Mesodermal cell (in vitro differentiated cells): ENCODE results near the gene RASGRF2.
"Not testable (repeated sequence)": the region's sequence is repeated elsewhere in the genome, so short reads cannot be mapped to it uniquely, and the experiment has no call there.

Source experiments
- H3K27ac ChIP-seq: 2 replicates; pipeline ENCODE4 v1.7.0; 2013; ENCODE audit warnings: mild to moderate bottlenecking, low read depth, low read length, moderate library complexity; ENCODE audit not compliant: severe bottlenecking
- H3K36me3 ChIP-seq: 2 replicates; pipeline ENCODE4 v1.7.1; 2013; ENCODE audit warnings: mild to moderate bottlenecking, low read length, moderate library complexity; ENCODE audit not compliant: control insufficient read depth, insufficient read depth
- H3K4me1 ChIP-seq: one replicate; pipeline ENCODE4 v1.7.1; 2013; ENCODE audit warnings: mild to moderate bottlenecking, low read length; ENCODE audit not compliant: insufficient read depth, control insufficient read depth, poor library complexity, severe bottlenecking
- H3K4me3 ChIP-seq: 2 replicates; pipeline ENCODE4 v1.7.0; 2013; ENCODE audit warnings: low read length, control low read depth, mild to moderate bottlenecking; ENCODE audit not compliant: insufficient read depth, poor library complexity, severe bottlenecking; ENCODE audit errors: extremely low read depth
- H3K9me3 ChIP-seq: 2 replicates; pipeline ENCODE4 v1.7.1; 2013; ENCODE audit warnings: mild to moderate bottlenecking, low read length, moderate library complexity; ENCODE audit not compliant: control insufficient read depth
- WGBS, 2 experiments: methylation state at CpG; one replicate each; pipeline ENCODE4 v1.1.5; 2013; ENCODE audit warnings: missing lambda C conversion rate in 2 of 2; ENCODE audit not compliant: insufficient coverage in 2 of 2; 5-methylcytosine and 5-hydroxymethylcytosine counted together

Gene RASGRF2

DNA sequence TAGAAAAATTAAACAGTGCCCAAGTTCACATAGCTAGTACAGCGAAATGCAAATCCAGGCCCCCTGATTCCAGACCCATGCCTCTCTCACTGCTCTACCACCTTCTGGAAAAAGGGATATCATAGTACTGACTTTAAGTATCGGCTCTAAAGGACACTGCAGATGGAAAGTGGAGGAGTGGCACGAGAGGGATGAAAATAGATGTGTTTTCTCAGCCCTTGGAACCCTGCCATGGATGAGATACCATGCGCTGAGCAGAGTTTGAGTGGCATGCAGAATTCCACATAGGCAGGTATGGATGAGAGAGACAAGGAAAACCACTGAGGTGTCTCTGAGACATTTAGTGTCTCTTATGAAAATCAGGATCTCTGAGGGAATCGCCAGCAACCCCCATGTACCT is 291.8 kb downstream of the RASGRF2 start:
- 86 to 100% methylated on average over 3 of the region's 5 CpGs for WGBS, 2 experiments
- H3K9me3 ChIP-seq: no peaks in the 10 kb centered on the region
- no peaks in the 10 kb centered on the region for H3K36me3 ChIP-seq
- H3K4me3 ChIP-seq: no peak overlapping the region
- H3K4me1 ChIP-seq: peaks cover 16% of the 10 kb centered on the region
- no peak overlapping the region for H3K27ac ChIP-seq

DNA sequence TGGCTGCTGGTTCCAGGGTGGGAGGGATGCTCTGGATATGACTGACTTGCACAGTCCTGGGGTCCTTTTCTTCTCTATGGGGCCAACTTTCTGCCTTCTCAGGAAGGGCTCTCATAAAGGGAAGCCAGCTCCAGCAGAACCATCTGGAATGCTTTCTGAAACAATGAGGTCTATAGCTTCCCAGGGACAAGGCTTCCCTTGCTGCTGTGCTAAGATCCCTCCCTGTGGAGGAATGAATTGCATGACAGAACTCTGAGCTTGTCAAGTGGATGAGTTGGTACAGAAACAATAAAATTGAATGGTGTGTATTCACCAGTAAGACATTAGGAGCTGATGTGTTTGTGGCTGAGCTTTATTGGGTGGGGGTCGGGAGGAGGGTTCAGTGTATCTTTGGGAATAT is 292.7 kb downstream of the RASGRF2 start:
- Histone ChIP-seq H3K9me3 (no peaks in the 10 kb centered on the region), H3K4me3 (no peak overlapping the region), H3K36me3 (no peaks in the 10 kb centered on the region), H3K27ac (no peak overlapping the region), H3K4me1 (peaks cover 10% of the 10 kb centered on the region)
- WGBS, 2 experiments: no CpG with 5 or more reads among the region's 1 CpG

DNA sequence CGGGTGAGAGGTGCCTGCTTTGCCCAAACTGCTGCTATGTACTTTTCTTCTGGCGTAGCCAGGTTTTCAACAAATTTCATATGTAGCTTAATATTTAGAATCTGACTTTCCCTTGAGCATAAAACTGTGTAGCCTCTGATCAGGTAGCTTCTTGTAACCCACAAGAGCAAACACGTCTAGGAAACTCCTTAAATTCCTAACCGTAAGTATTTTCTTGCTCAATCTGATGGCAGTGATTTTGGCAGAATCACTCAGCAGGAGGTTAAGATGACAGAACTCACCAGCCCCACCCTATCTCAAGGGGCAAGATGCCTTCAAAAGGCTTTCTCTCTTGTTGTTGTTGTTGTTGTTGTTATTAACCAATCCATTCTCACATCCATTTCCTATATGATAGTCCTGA is 293.7 kb downstream of the RASGRF2 start:
- H3K9me3 ChIP-seq: no peaks in the 10 kb centered on the region
- no peak overlapping the region for H3K27ac ChIP-seq
- no peak overlapping the region for H3K4me3 ChIP-seq
- H3K4me1 ChIP-seq: peaks cover 2% of the 10 kb centered on the region
- WGBS, 2 experiments: 90 to 95% methylated on average over 2 to 4 of the region's 4 CpGs
- H3K36me3 ChIP-seq: no peaks in the 10 kb centered on the region

- Histone ChIP-seq H3K27ac (no peak overlapping the region), H3K9me3 (peaks cover 1% of the 10 kb centered on the region), H3K4me3 (no peak overlapping the region), H3K4me1 (no peaks in the 10 kb centered on the region), H3K36me3 (no peaks in the 10 kb centered on the region)
- WGBS, 2 experiments: 92 to 97% methylated on average over 19 to 20 of the region's 21 CpGs
These were observed 294.9 kb downstream of the RASGRF2 start for GRCh38 chr5:81254886-81255559.

- WGBS, 2 experiments: no CpG with 5 or more reads among the region's 1 CpG
- no peaks in the 10 kb centered on the region for H3K4me1 ChIP-seq
- H3K36me3 ChIP-seq: no peaks in the 10 kb centered on the region
These were observed 296.6 kb downstream of the RASGRF2 start for GRCh38 chr5:81256766-81257165.

DNA sequence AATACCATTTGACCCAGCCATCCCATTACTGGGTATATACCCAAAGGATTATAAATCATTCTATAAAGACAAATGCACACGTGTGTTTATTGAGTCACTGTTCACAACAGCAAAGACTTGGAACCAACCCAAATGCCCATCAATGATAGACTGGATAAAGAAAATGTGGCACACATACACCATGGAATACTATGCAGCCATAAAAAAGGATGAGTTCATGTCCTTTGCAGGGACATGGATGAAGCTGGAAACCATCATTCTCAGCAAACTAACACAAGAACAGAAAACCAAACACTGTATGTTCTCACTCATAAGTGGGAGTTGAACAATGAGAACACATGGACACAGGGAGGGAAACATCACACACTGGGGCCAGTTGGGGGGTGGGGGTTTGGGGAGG is 302.6 kb downstream of the RASGRF2 start:
- WGBS, 2 experiments: no CpG with 5 or more reads among the region's 1 CpG
- not testable (repeated sequence) for H3K27ac ChIP-seq

More at GRCh38 chr5:81256766-81257165, 296.6 kb downstream of the RASGRF2 start:
- Histone ChIP-seq H3K9me3 (peaks cover 2% of the 10 kb centered on the region), H3K27ac (no peak overlapping the region), H3K4me3 (no peak overlapping the region)

DNA sequence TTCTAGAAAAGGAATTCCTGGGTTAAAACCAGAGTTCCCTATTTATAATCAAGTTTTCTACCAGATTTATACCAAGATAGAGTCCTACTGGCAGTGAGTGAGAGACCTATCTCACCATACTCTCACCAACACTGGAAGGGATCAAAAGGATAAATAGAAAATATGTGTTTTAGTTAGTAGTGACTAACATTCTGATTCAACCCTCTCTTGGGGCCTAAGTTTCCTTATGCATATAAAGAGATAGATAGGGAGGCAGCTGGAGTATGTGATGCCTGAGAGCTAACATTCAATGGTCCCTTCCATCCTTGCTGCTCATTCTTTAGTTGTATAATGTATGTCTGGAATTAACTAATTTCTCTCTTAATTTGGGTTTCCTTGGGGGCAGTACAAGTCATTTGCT is 304.9 kb downstream of the RASGRF2 start:
- no peaks in the 10 kb centered on the region for H3K36me3 ChIP-seq
- H3K4me3 ChIP-seq: no peak overlapping the region
- peaks cover 13% of the 10 kb centered on the region for H3K4me1 ChIP-seq
- H3K27ac ChIP-seq: no peak overlapping the region
- H3K9me3 ChIP-seq: peaks cover under 1% of the 10 kb centered on the region

More for the DNA sequence above, 302.6 kb downstream of the RASGRF2 start:
- not testable (repeated sequence) for H3K4me3 ChIP-seq, H3K36me3 ChIP-seq, H3K4me1 ChIP-seq, H3K9me3 ChIP-seq

- 79 to 81% methylated on average over 2 to 3 of the region's 3 CpGs for WGBS, 2 experiments
- H3K36me3 ChIP-seq: no peaks in the 10 kb centered on the region
- peak overlapping the region; percentile 20 for H3K27ac ChIP-seq
- H3K9me3 ChIP-seq: no peaks in the 10 kb centered on the region
- H3K4me1 ChIP-seq: peaks cover 13% of the 10 kb centered on the region
- no peak overlapping the region for H3K4me3 ChIP-seq
These were observed 308.5 kb downstream of the RASGRF2 start for GRCh38 chr5:81268521-81269196.

GRCh38 chr5:81269751-81270393 is 309.7 kb downstream of the RASGRF2 start:
- H3K36me3 ChIP-seq: no peaks in the 10 kb centered on the region
- H3K4me1 ChIP-seq: peaks cover 13% of the 10 kb centered on the region
- H3K9me3 ChIP-seq: no peaks in the 10 kb centered on the region
- no peak overlapping the region for H3K27ac ChIP-seq
- WGBS, 2 experiments: 69 to 78% methylated on average over 6 to 8 of the region's 8 CpGs
- H3K4me3 ChIP-seq: no peak overlapping the region

DNA sequence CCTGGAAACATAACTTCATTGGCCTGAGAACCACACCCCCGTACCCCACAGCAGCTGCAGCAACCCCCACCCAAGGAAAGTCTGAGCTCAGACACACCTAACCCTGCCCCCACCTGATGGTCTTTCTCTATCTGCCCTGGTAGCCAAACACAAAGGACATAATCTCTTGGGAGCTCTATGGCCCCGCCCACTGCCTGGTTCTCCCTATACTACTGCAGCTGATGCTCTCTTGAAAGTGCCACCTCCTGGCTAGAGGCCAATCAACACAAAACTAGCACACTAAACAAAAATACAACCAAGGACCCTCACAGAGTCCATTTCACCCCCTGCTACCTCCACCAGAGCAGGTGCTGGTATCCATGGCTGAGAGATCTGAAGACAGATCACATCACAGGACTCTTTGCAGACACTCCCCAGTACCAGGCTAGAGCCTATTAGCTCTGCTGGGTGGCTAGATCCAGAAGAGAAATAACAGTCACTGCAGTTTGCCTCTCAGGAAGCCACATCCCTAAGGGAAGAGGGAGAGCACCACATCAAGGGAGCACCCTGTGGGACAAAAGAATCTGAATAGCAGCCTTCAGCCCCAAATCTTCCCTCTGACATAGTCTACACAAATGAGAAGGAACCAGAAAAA is 310.3 kb downstream of the RASGRF2 start:
- H3K36me3 ChIP-seq, H3K27ac ChIP-seq, H3K9me3 ChIP-seq, H3K4me3 ChIP-seq: not testable (repeated sequence)
- peaks cover 13% of the 10 kb centered on the region for H3K4me1 ChIP-seq
- WGBS, 2 experiments: 75% methylated on average over 1 of the region's 2 CpGs; no CpG with 5 or more reads in 1 of the 2 experiments
